Measurements from ENCODE around the gene NTM. TPM values are rescaled to one million over a fixed set of nuclear protein-coding genes. Genes with fewer than 3 reads are reported as not detected.

Gene NTM
- total and polyA plus RNA-seq, 2 experiments from 2014 or later, result 2.2 to 4.9 TPM

DNA sequence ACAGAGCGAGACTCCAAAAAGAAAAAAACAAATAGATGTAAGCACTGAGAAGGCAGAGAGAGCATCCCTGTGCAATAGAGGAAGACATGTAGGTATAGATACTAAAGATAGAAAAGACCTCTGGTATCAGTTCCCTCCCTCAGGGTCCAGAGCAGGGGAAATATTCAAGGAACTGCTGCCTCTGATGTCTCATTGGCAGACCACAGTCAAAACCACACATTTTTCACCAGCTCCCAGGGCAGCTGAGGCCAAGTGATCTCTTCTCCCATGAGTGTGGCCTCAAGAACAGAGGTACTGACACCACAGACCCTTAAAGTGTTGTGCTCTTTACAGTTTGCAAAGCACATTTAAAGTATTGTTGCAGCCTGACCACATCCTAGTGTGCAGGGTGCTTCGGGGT is 288.5 kb downstream of the NTM start:
- no peak overlapping the region for H3K27ac ChIP-seq
- H3K4me1 ChIP-seq (ENCODE audit: insufficient read depth), result no peaks in the 10 kb centered on the region
- H3K4me2 ChIP-seq, result no peak overlapping the region
- WGBS (ENCODE audit: low lambda C conversion rate, missing lambda C conversion rate), result 91% methylated on average over 2 of the region's 2 CpGs
- H3K9me2 ChIP-seq (replicated peaks; ENCODE audit: insufficient read depth), result no peaks in the 10 kb centered on the region
- no peaks in the 10 kb centered on the region for H4K20me1 ChIP-seq (ENCODE audit: insufficient read depth, poor library complexity, severe bottlenecking)
- DNase-seq (ENCODE audit: low spot score), result no peak
- H3K79me2 ChIP-seq, result no peaks in the 10 kb centered on the region
- H3K36me3 ChIP-seq (replicated peaks; ENCODE audit: insufficient read depth, low read depth), result no peaks in the 10 kb centered on the region
- peaks cover 17% of the 10 kb centered on the region for H3K27me3 ChIP-seq
- no peak overlapping the region for H3K4me3 ChIP-seq
- H2AFZ ChIP-seq, result no peak overlapping the region
- no peaks in the 10 kb centered on the region for H3K9me3 ChIP-seq (ENCODE audit: low read depth)
- TF ChIP-seq EZH2 (IDR thresholded peaks at IDR 0.05; ENCODE audit: borderline replicate concordance) (no peak), CTCF (IDR thresholded peaks at IDR 0.05; ENCODE audit: poor library complexity) (no peak), EZH2phosphoT487 (IDR thresholded peaks at IDR 0.05; ENCODE audit: low read depth, severe bottlenecking, unreplicated experiment) (no peak)

DNA sequence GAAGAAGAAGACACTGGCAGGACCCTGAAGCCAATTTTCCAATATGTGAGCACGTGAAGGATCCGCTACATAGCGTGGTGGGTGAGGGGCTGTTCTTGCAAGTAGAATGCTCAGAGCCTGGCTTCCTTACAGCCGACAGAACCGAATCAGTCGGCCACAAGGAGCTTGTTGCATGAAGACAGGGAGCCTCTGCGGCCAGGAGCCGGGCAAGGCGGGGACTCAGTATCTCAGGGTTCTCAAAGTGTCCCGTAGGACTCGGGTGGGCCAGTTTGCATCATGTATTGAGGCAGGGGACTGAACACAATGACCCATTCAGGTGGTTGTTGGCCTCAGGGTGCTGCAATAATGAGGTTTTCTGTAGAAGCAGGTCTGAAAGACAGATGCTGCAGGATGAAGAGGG is 289.5 kb downstream of the NTM start:
- no peaks in the 10 kb centered on the region for H3K9me2 ChIP-seq (replicated peaks; ENCODE audit: insufficient read depth)
- no peak for DNase-seq (ENCODE audit: low spot score)
- no peaks in the 10 kb centered on the region for H4K20me1 ChIP-seq (ENCODE audit: insufficient read depth, poor library complexity, severe bottlenecking)
- no peaks in the 10 kb centered on the region for H3K9me3 ChIP-seq (ENCODE audit: low read depth)
- no peak overlapping the region for H3K27ac ChIP-seq
- H3K4me2 ChIP-seq, result no peak overlapping the region
- WGBS (ENCODE audit: low lambda C conversion rate, missing lambda C conversion rate), result 91% methylated on average over 11 of the region's 11 CpGs
- H3K4me1 ChIP-seq (ENCODE audit: insufficient read depth), result no peaks in the 10 kb centered on the region
- TF ChIP-seq CTCF (IDR thresholded peaks at IDR 0.05; ENCODE audit: poor library complexity) (no peak), EZH2 (IDR thresholded peaks at IDR 0.05; ENCODE audit: borderline replicate concordance) (no peak), EZH2phosphoT487 (IDR thresholded peaks at IDR 0.05; ENCODE audit: low read depth, severe bottlenecking, unreplicated experiment) (no peak)
- H3K4me3 ChIP-seq, result no peak overlapping the region
- H3K27me3 ChIP-seq, result peaks cover 17% of the 10 kb centered on the region
- H3K36me3 ChIP-seq (replicated peaks; ENCODE audit: insufficient read depth, low read depth), result no peaks in the 10 kb centered on the region
- H3K79me2 ChIP-seq, result no peaks in the 10 kb centered on the region
- H2AFZ ChIP-seq, result no peak overlapping the region

GRCh38 chr11:131661132-131661531 is 290.7 kb downstream of the NTM start:
- no peaks in the 10 kb centered on the region for H4K20me1 ChIP-seq (ENCODE audit: insufficient read depth, poor library complexity, severe bottlenecking)
- H3K9me2 ChIP-seq (replicated peaks; ENCODE audit: insufficient read depth), result no peaks in the 10 kb centered on the region
- H3K36me3 ChIP-seq (replicated peaks; ENCODE audit: insufficient read depth, low read depth), result no peaks in the 10 kb centered on the region
- no peak overlapping the region for H3K4me3 ChIP-seq
- TF ChIP-seq EZH2 (IDR thresholded peaks at IDR 0.05; ENCODE audit: borderline replicate concordance), result no peak
- no peak overlapping the region for H2AFZ ChIP-seq
- DNase-seq (ENCODE audit: low spot score), result no peak
- no peak overlapping the region for H3K27ac ChIP-seq
- H3K27me3 ChIP-seq, result peaks cover 17% of the 10 kb centered on the region
- H3K79me2 ChIP-seq, result no peaks in the 10 kb centered on the region
- H3K4me2 ChIP-seq, result no peak overlapping the region
- WGBS (ENCODE audit: low lambda C conversion rate, missing lambda C conversion rate), result 82% methylated on average over 3 of the region's 3 CpGs
- no peaks in the 10 kb centered on the region for H3K9me3 ChIP-seq (ENCODE audit: low read depth)
- H3K4me1 ChIP-seq (ENCODE audit: insufficient read depth), result no peaks in the 10 kb centered on the region

DNA sequence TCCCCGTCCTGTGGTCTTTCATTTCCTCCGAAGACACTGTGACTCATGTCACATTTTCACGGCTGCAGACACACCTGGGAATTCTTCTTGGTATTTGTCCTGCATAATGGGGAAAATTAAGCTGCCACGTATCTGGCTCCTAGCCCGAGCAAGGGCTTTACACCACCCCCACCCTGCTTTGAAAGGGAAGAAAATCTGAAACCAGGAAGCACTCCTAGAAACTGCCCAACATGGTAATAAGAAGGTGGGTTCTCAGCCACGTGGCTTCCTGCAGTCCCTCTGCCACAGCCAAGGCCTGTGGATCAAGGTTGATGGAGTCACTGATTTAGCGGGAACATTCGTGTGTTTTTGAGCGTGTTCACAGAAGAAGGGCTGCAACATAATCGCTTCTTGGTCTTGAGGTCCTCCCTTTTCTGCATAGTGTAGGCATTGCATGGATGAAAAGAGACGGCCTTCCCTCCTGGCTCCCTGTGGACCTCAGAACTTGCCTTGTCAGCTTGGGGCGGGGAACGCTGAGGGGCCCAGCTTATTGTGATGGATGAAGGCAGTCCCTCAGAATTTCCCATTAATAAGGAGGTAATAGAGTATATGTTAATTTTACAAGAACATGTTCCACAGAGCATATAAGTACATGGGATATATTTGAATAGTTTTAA is 292.0 kb downstream of the NTM start:
- Histone ChIP-seq H2AFZ (no peak overlapping the region), H3K27me3 (peaks cover 10% of the 10 kb centered on the region)
- 79% methylated on average over 13 of the region's 13 CpGs for WGBS (ENCODE audit: low lambda C conversion rate, missing lambda C conversion rate)

More for the DNA sequence above, 292.0 kb downstream of the NTM start:
- Histone ChIP-seq H3K9me3 (ENCODE audit: low read depth) (no peaks in the 10 kb centered on the region), H3K36me3 (replicated peaks; ENCODE audit: insufficient read depth, low read depth) (no peaks in the 10 kb centered on the region), H3K4me3 (no peak overlapping the region), H3K9me2 (replicated peaks; ENCODE audit: insufficient read depth) (no peaks in the 10 kb centered on the region), H3K27ac (no peak overlapping the region), H4K20me1 (ENCODE audit: insufficient read depth, poor library complexity, severe bottlenecking) (no peaks in the 10 kb centered on the region), H3K4me1 (ENCODE audit: insufficient read depth) (no peaks in the 10 kb centered on the region), H3K79me2 (no peaks in the 10 kb centered on the region), H3K4me2 (no peak overlapping the region)
- no peak for DNase-seq (ENCODE audit: low spot score)
- no peak for TF ChIP-seq EZH2 (IDR thresholded peaks at IDR 0.05; ENCODE audit: borderline replicate concordance)
- TF ChIP-seq EZH2phosphoT487 (IDR thresholded peaks at IDR 0.05; ENCODE audit: low read depth, severe bottlenecking, unreplicated experiment), result no peak
- TF ChIP-seq CTCF (IDR thresholded peaks at IDR 0.05; ENCODE audit: poor library complexity), result no peak

All from hepatocyte (in vitro differentiated cells).